ENCODE results near the gene NEO1. TPM values are rescaled to one million over a fixed set of nuclear protein-coding genes. Genes with fewer than 3 reads are reported as not detected.

The NEO1 gene
- total RNA-seq, 1 experiment from 2014 or later: 41.8 TPM

GRCh38 chr15:73340502-73341192 lies 288.4 kb downstream of the NEO1 start:
- H3K27ac Mint-ChIP-seq: peak overlapping the region in 2 of 3 experiments; percentile 40 to 91; a peak in 2 of 7 replicates
- H4K5ac ChIP-seq (ENCODE audit: insufficient read length, low read depth, low read length): no peak overlapping the region
- H2BK15ac ChIP-seq (ENCODE audit: low read depth, low read length): no peak overlapping the region
- no peak overlapping the region; the same call in 1 of the 2 replicates for H3K14ac ChIP-seq (ENCODE audit: insufficient read depth, low read length)
- H3K9me3 ChIP-seq (ENCODE audit: control insufficient read depth, low read depth, low read length): no peaks in the 10 kb centered on the region
- no peak overlapping the region for H2BK5ac ChIP-seq (ENCODE audit: insufficient read length, low read length)
- no peaks in the 10 kb centered on the region for H3K79me1 ChIP-seq (ENCODE audit: insufficient read depth, low read depth, low read length, poor library complexity, severe bottlenecking)
- no peaks in the 10 kb centered on the region for H3K27me3 ChIP-seq (ENCODE audit: insufficient read depth, low read length)
- no peak overlapping the region for H2BK120ac ChIP-seq (ENCODE audit: low read depth, low read length, poor library complexity, severe bottlenecking)
- H4K8ac ChIP-seq (replicated peaks; ENCODE audit: insufficient read length, low read depth, low read length): no peak overlapping the region
- no peaks in the 10 kb centered on the region for H3K79me2 ChIP-seq (ENCODE audit: insufficient read depth, low read length)
- WGBS (ENCODE audit: extremely low coverage, insufficient read length, low lambda C conversion rate): no CpG with 5 or more reads among the region's 9 CpGs
- H3K23me2 ChIP-seq (ENCODE audit: insufficient read length, low read depth, low read length, poor library complexity, severe bottlenecking): no peaks in the 10 kb centered on the region
- H3K9ac ChIP-seq (ENCODE audit: extremely low read depth, insufficient read length, low read length): no peak overlapping the region
- H3K4me1 Mint-ChIP-seq: no peaks in the 10 kb centered on the region
- no peak overlapping the region for H3K27ac ChIP-seq (ENCODE audit: insufficient read length, low read depth, low read length)
- no peak overlapping the region for H2BK12ac ChIP-seq (ENCODE audit: insufficient read length, low read depth, low read length)
- no peak overlapping the region for H3K4me2 ChIP-seq (ENCODE audit: insufficient read depth, insufficient read length, low read length)
- H3K56ac ChIP-seq (ENCODE audit: insufficient read length, low read depth, low read length): no peak overlapping the region
- H3K18ac ChIP-seq (ENCODE audit: insufficient read length, low read depth, low read length): no peak overlapping the region
- H3K27me3 Mint-ChIP-seq (ENCODE audit: low read depth): no peaks in the 10 kb centered on the region
- H3K4me1 ChIP-seq (ENCODE audit: insufficient read depth, low read length): no peaks in the 10 kb centered on the region
- H3K23ac ChIP-seq (ENCODE audit: insufficient read length, low read depth, low read length): no peak overlapping the region
- no peak overlapping the region for H3T11ph ChIP-seq (ENCODE audit: low read length)
- no peak for TF ChIP-seq CTCF (conservative IDR thresholded peaks at IDR 0.05)
- H3K9me3 Mint-ChIP-seq: no peaks in the 10 kb centered on the region; a peak in 1 of 5 replicates
- peaks cover 3% of the 10 kb centered on the region for H4K20me1 ChIP-seq (ENCODE audit: control insufficient read depth, insufficient read depth, insufficient read length)
- no peak overlapping the region for H3K4me3 Mint-ChIP-seq
- H3K4ac ChIP-seq (ENCODE audit: low read depth, low read length): no peak overlapping the region
- H2BK20ac ChIP-seq (ENCODE audit: low read depth, low read length, poor library complexity, severe bottlenecking): no peak overlapping the region
- H2AFZ ChIP-seq (ENCODE audit: low read length): no peak overlapping the region
- no peak overlapping the region for H4K91ac ChIP-seq (ENCODE audit: insufficient read length, low read depth, low read length)
- no peak overlapping the region for H2AK5ac ChIP-seq (ENCODE audit: insufficient read length, low read length)
- DNase-seq: no peak
- peaks cover 19 to 24% (median 23%) of the 10 kb centered on the region in 3 experiments for H3K36me3 Mint-ChIP-seq (ENCODE audit: insufficient read depth in 1 of 3, low read depth in 3 of 3)

Measured in H9 (cell line).